Dermis blood vessel endothelial cell (primary cell): ENCODE measurements around the gene TACR1. TPM values are rescaled to one million over a fixed set of nuclear protein-coding genes. Genes with fewer than 3 reads are reported as not detected.

Experiments
- DNase-seq: peaks from one replicate; pipeline ENCODE4 v3.0.0; 2010
- total RNA-seq: library from RNA; depleted of rRNA; stranded (reverse); fragments of >200 nt; gene quantifications from 2 replicates; pipeline ENCODE4 v1.2.3, GENCODE V29; 2014

Gene TACR1
- total RNA-seq, 1 donor from 2014 or later, result not detected

GRCh38 chr2:75007819-75008218, 191.5 kb downstream of the TACR1 start:
- no peak for DNase-seq

GRCh38 chr2:75007061-75007460, 192.3 kb downstream of the TACR1 start:
- DNase-seq, result no peak

GRCh38 chr2:75006041-75006440, 193.3 kb downstream of the TACR1 start:
- DNase-seq, result no peak

GRCh38 chr2:75003773-75004172, 195.5 kb downstream of the TACR1 start:
- no peak for DNase-seq

GRCh38 chr2:75003276-75003675, 196.0 kb downstream of the TACR1 start:
- no peak for DNase-seq

- no peak for DNase-seq
These were observed 197.3 kb downstream of the TACR1 start for GRCh38 chr2:75002007-75002406.

- no peak for DNase-seq
These were observed 199.9 kb downstream of the TACR1 start for GRCh38 chr2:74999468-74999867.

Other genes with a start within 250 kb of the TACR1 start
- gene POLE4, start 240.9 kb downstream of the TACR1 start, total RNA-seq, result 13.2 and 18.9 TPM in 2 replicates